ENCODE data around the gene CRYBG3. TPM values are rescaled to one million over a fixed set of nuclear protein-coding genes. Genes with fewer than 3 reads are reported as not detected.

CRYBG3 gene
- total and polyA plus RNA-seq, 3 donors from 2014 or later = 39.7 to 49.8 (median 47.6) TPM

DNA sequence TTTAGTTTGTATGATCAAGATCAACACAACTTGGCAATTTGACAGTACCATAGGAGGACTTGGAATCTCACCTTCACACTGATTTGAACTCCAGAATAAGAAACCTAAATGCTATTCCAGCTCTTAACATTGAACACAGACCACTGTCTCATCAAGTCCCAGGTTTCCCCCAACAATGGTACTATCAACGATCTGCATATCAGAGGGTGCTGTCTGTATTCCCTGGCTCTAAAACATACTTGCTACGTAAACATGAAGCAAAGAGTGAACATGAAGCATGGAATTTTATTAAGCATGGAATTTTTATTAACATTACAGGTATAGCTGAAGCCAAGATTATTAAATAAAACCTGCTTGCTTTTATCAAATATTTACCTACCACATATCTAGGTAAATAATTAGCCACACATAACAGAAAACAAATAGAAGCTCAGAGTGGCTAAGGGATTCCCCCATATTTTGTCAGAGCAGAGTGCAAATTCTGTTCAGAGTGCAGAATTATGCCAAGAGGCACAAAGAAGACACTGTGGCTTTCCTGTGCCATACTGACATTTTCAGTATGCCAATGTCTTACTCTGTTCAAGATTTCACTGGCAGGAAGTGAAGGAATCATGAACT, 172.6 kb downstream of the CRYBG3 start:
- Histone ChIP-seq H3K4me3 (no peak overlapping the region), H3K9me3 (no peaks in the 10 kb centered on the region), H3K27ac (no peak overlapping the region), H3K27me3 (no peaks in the 10 kb centered on the region), H3K36me3 (ENCODE audit: low read depth, missing control alignments) (no peaks in the 10 kb centered on the region), H3K4me1 (no peaks in the 10 kb centered on the region)
- WGBS, 2 donors = 87 to 89% methylated on average over 2 of the region's 2 CpGs
- intact Hi-C loops (cut with DNase I; ENCODE audit: low total_unique reads) = no loop called here
- DNase-seq = no peak
- TF ChIP-seq POLR2A (IDR thresholded peaks at IDR 0.05) = no peak
- TF ChIP-seq, protein P1, sequence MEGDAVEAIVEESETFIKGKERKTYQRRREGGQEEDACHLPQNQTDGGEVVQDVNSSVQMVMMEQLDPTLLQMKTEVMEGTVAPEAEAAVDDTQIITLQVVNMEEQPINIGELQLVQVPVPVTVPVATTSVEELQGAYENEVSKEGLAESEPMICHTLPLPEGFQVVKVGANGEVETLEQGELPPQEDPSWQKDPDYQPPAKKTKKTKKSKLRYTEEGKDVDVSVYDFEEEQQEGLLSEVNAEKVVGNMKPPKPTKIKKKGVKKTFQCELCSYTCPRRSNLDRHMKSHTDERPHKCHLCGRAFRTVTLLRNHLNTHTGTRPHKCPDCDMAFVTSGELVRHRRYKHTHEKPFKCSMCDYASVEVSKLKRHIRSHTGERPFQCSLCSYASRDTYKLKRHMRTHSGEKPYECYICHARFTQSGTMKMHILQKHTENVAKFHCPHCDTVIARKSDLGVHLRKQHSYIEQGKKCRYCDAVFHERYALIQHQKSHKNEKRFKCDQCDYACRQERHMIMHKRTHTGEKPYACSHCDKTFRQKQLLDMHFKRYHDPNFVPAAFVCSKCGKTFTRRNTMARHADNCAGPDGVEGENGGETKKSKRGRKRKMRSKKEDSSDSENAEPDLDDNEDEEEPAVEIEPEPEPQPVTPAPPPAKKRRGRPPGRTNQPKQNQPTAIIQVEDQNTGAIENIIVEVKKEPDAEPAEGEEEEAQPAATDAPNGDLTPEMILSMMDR (IDR thresholded peaks at IDR 0.05) = no peak

Other genes starting within 250 kb of the CRYBG3 start
- 10 to 100 TPM; 10.6 to 12.8 TPM for gene ARL6, start 57.3 kb upstream of the CRYBG3 start, total RNA-seq
- 23.4 TPM for gene ARL6, start 57.3 kb upstream of the CRYBG3 start, polyA plus RNA-seq (ENCODE audit: insufficient read depth, low read depth, low replicate concordance)
- gene RIOX2, start 150.4 kb downstream of the CRYBG3 start, total RNA-seq = 10 to 100 TPM; 16.3 to 22.5 TPM
- gene RIOX2, start 150.4 kb downstream of the CRYBG3 start, polyA plus RNA-seq (ENCODE audit: insufficient read depth, low read depth, low replicate concordance) = 14.0 TPM
- gene GABRR3, start 213.3 kb downstream of the CRYBG3 start, total RNA-seq = under 1 TPM; 0.19 to 0.55 TPM
- gene GABRR3, start 213.3 kb downstream of the CRYBG3 start, polyA plus RNA-seq (ENCODE audit: insufficient read depth, low read depth, low replicate concordance) = 0.38 TPM